HepG2 (cell line): Measurements from ENCODE around the gene MIB1. TPM values are rescaled to one million over a fixed set of nuclear protein-coding genes. Genes with fewer than 3 reads are reported as not detected.

Experiments
- ATF5 ChIP-seq: sonication (generic); formaldehyde crosslinking; IDR thresholded peaks from 2 replicates; pipeline ENCODE4 v1.4.0; 2020; ENCODE audit warnings: mild to moderate bottlenecking, low read depth, missing genetic modification reagents
- BCL3 ChIP-seq: sonication (generic); formaldehyde crosslinking; IDR thresholded peaks from 2 replicates; pipeline ENCODE4 v1.5.1; 2020; ENCODE audit warnings: mild to moderate bottlenecking, missing genetic modification reagents, moderate library complexity
- BHLHE40 ChIP-seq: IDR thresholded peaks from 2 replicates; pipeline ENCODE4 v1.6.1; 2011; ENCODE audit warnings: low read length, improper control_type of control experiment
- CENPT ChIP-seq: sonication (generic); formaldehyde crosslinking; IDR thresholded peaks from 2 replicates; pipeline ENCODE4 v1.8.0; 2022; ENCODE audit warnings: low read depth, mild to moderate bottlenecking, moderate library complexity, missing genetic modification reagents
- DBP ChIP-seq: sonication (generic); formaldehyde crosslinking; IDR thresholded peaks from 2 replicates; pipeline ENCODE4 v1.4.0; 2020; ENCODE audit warnings: missing genetic modification reagents; ENCODE audit errors: not compliant biosample characterization
- DPF2 ChIP-seq: sonication (generic); formaldehyde crosslinking; IDR thresholded peaks from 2 replicates; pipeline ENCODE4 v1.4.0; 2020; ENCODE audit warnings: mild to moderate bottlenecking, low read depth, missing genetic modification reagents, borderline replicate concordance
- ELF1 ChIP-seq: sonication (generic); formaldehyde crosslinking; IDR thresholded peaks from 2 replicates; pipeline ENCODE4 v1.4.0; 2020; ENCODE audit warnings: missing genetic modification reagents
- JUND ChIP-seq: sonication (generic); formaldehyde crosslinking; IDR thresholded peaks from 2 replicates; pipeline ENCODE4 v1.8.0; 2022; ENCODE audit warnings: mild to moderate bottlenecking, missing genetic modification reagents
- KDM1A ChIP-seq: IDR thresholded peaks from 2 replicates; pipeline ENCODE4 v1.6.1; 2016; ENCODE audit warnings: missing compliant biosample characterization
- LBX2 ChIP-seq: sonication (generic); formaldehyde crosslinking; IDR thresholded peaks from 2 replicates; pipeline ENCODE4 v1.5.0; 2020; ENCODE audit warnings: missing genetic modification reagents, mild to moderate bottlenecking, borderline replicate concordance
- MAFK ChIP-seq, 2 experiments: IDR thresholded peaks in 1 of 2; conservative IDR thresholded peaks in 1 of 2; 2 replicates each; pipeline ENCODE4 v1.6.1; 2011; ENCODE audit warnings: improper control_type of control experiment in 2 of 2, low read length in 2 of 2
- MAZ ChIP-seq, 2 experiments: sonication (generic) in 1 of 2; formaldehyde crosslinking in 1 of 2; IDR thresholded peaks; 2 replicates each; pipeline versions ENCODE4 v1.5.0 to v1.6.1; 2012 to 2020; ENCODE audit warnings: low read depth in 2 of 2, mild to moderate bottlenecking in 2 of 2, borderline replicate concordance in 1 of 2, improper control_type of control experiment in 1 of 2, low read length in 1 of 2, missing genetic modification reagents in 1 of 2, moderate library complexity in 1 of 2
- MTA1 ChIP-seq: sonication (generic); formaldehyde crosslinking; IDR thresholded peaks from 2 replicates; pipeline ENCODE4 v1.4.0; 2020; ENCODE audit warnings: missing genetic modification reagents, mild to moderate bottlenecking, borderline replicate concordance
- NFYC ChIP-seq: IDR thresholded peaks from 2 replicates; pipeline ENCODE4 v1.6.1; 2016; ENCODE audit warnings: missing genetic modification reagents, missing compliant biosample characterization
- POGZ ChIP-seq: sonication (generic); formaldehyde crosslinking; IDR thresholded peaks from 2 replicates; pipeline ENCODE4 v1.4.0; 2020; ENCODE audit warnings: mild to moderate bottlenecking, missing genetic modification reagents
- RARA ChIP-seq: IDR thresholded peaks from 2 replicates; pipeline ENCODE4 v1.6.1; 2016; ENCODE audit warnings: missing genetic modification reagents, missing compliant biosample characterization
- RORA ChIP-seq: sonication (generic); formaldehyde crosslinking; IDR thresholded peaks from 2 replicates; pipeline ENCODE4 v1.5.0; 2020; ENCODE audit warnings: mild to moderate bottlenecking, missing genetic modification reagents, moderate library complexity
- SAP130 ChIP-seq: IDR thresholded peaks from 2 replicates; pipeline ENCODE4 v1.6.1; 2016; ENCODE audit warnings: low read depth
- TCF7 ChIP-seq: sonication (generic); IDR thresholded peaks from 2 replicates; pipeline ENCODE4 v1.6.1; 2016; ENCODE audit warnings: antibody characterized with exemption, low read depth
- THAP9 ChIP-seq: sonication (generic); formaldehyde crosslinking; IDR thresholded peaks from 2 replicates; pipeline ENCODE4; 2020; ENCODE audit warnings: missing genetic modification reagents, mild to moderate bottlenecking, borderline replicate concordance
- ZIK1 ChIP-seq: sonication (generic); formaldehyde crosslinking; IDR thresholded peaks from 2 replicates; pipeline ENCODE4 v1.5.0; 2020; ENCODE audit warnings: mild to moderate bottlenecking, low read depth, missing genetic modification reagents, borderline replicate concordance
- ZNF264 ChIP-seq: sonication (generic); formaldehyde crosslinking; IDR thresholded peaks from 2 replicates; pipeline ENCODE4 v1.4.0; 2020; ENCODE audit warnings: missing genetic modification reagents
- ZNF275 ChIP-seq: sonication (generic); formaldehyde crosslinking; IDR thresholded peaks from 2 replicates; pipeline ENCODE4 v1.8.0; 2022; ENCODE audit warnings: missing genetic modification reagents, mild to moderate bottlenecking, inconsistent platforms, borderline replicate concordance
- polyA plus RNA-seq, 8 experiments: library from polyadenylated mRNA; depleted of rRNA in 3 of 8; stranded (reverse) in 7 of 8; unstranded in 1 of 8; fragments of >200 nt; fragmentation: Illumina TruSeq in 4 of 8; extraction: Trizol in 4 of 8; gene quantifications; 2 replicates each; pipeline versions ENCODE4 v1.2.1 to v1.2.3, GENCODE V29; 2011 to 2016; ENCODE audit warnings: low read depth in 4 of 8, missing spikeins in 1 of 8, mixed read lengths in 1 of 8; ENCODE audit not compliant: insufficient read depth in 1 of 8
- total RNA-seq, 5 experiments: library from RNA; depleted of rRNA; stranded (reverse); fragments of >200 nt; fragmentation: Illumina TruSeq; extraction: Trizol; gene quantifications; 2 replicates each; pipeline ENCODE4 v1.2.3, GENCODE V29; 2016; ENCODE audit warnings: low read depth in 1 of 5

MIB1 gene
- total and polyA plus RNA-seq, 2 of the 13 experiments (the other 11 are each of a cell fraction or from before 2014, with no cell fraction given): 12.0 to 47.0 TPM

- TF ChIP-seq ZNF264 (CRISPR knock-in tag) (0 out of 2 replicates have a peak, but pooled peaks have one; percentile 26), DPF2 (CRISPR knock-in tag) (no peak), DBP (no peak), MAFK (conservative IDR thresholded peaks at IDR 0.05 in 1 of 2, IDR thresholded peaks at IDR 0.05 in 1 of 2; ENCODE audit: low read length in 2 of 2) (peak in 1 of 2 experiments; percentile 61; a peak in 2 of 4 replicates), THAP9 (peak; percentile 41; the same call in 1 of the 2 replicates), BCL3 (CRISPR knock-in tag) (no peak), ZIK1 (CRISPR knock-in tag) (no peak), ATF5 (CRISPR knock-in tag) (no peak), JUND (CRISPR knock-in tag) (no peak), KDM1A (CRISPR knock-in tag) (no peak), MTA1 (CRISPR knock-in tag) (no peak), TCF7 (no peak), POGZ (CRISPR knock-in tag) (peak; percentile 73), LBX2 (no peak), MAZ (IDR thresholded peaks at IDR 0.05; ENCODE audit: borderline replicate concordance, low read depth, low read length) (no peak), MAZ (CRISPR knock-in tag; IDR thresholded peaks at IDR 0.05; ENCODE audit: low read depth) (no peak), ELF1 (CRISPR knock-in tag) (peak; percentile 52), BHLHE40 (no peak), CENPT (CRISPR knock-in tag) (no peak), SAP130 (CRISPR knock-in tag) (peak; percentile 64), NFYC (CRISPR knock-in tag) (no peak), RORA (CRISPR knock-in tag) (no peak), RARA (CRISPR knock-in tag) (0 out of 2 replicates have a peak, but pooled peaks have one; percentile 12), ZNF275 (CRISPR knock-in tag) (no peak)
Measured at GRCh38 chr18:21735452-21736015, 5.1 kb upstream of the MIB1 start (continued).
